ENCODE measurements around the gene RPS15. TPM values are rescaled to one million over a fixed set of nuclear protein-coding genes. Genes with fewer than 3 reads are reported as not detected.

The RPS15 gene
- total RNA-seq, 1 experiment from 2014 or later, result 1,696 TPM

- no TSS peak for BruUV-seq (replicated peaks)
- H3K9me3 ChIP-seq (ENCODE audit: low read depth, low read length, poor library complexity, severe bottlenecking), result no peaks in the 10 kb centered on the region
- POLR2A ChIA-PET (ENCODE audit: low non-redundant PET), result no interaction called here
- TF ChIP-seq EZH2 (IDR thresholded peaks at IDR 0.05; ENCODE audit: borderline replicate concordance, low read depth, low read length, poor library complexity, severe bottlenecking) (no peak), CTCF (conservative IDR thresholded peaks at IDR 0.05; ENCODE audit: low read depth, low read length) (no peak)
- peaks cover 26% of the 10 kb centered on the region for H3K4me1 ChIP-seq (ENCODE audit: insufficient read depth, low read length, poor library complexity, severe bottlenecking)
- H3K27ac ChIP-seq (ENCODE audit: low read depth, low read length, poor library complexity, severe bottlenecking), result peak overlapping the region; percentile 48
- DNase-seq (ENCODE audit: low spot score), result no peak
- no peaks in the 10 kb centered on the region for H3K36me3 ChIP-seq (ENCODE audit: insufficient read depth, low read length, poor library complexity, severe bottlenecking)
- intact Hi-C loops (cut with micrococcal nuclease; ENCODE audit: unreplicated experiment), result no loop called here
- CTCF ChIA-PET, result no interaction called here
- H3K27me3 ChIP-seq (replicated peaks; ENCODE audit: insufficient read depth, low read depth, low read length, poor library complexity), result no peaks in the 10 kb centered on the region
- peak overlapping the region; percentile 80 for H3K4me3 ChIP-seq (ENCODE audit: low read depth, low read length, poor library complexity, severe bottlenecking)
Observed at GRCh38 chr19:1400281-1401137, 37.7 kb upstream of the RPS15 start.

DNA sequence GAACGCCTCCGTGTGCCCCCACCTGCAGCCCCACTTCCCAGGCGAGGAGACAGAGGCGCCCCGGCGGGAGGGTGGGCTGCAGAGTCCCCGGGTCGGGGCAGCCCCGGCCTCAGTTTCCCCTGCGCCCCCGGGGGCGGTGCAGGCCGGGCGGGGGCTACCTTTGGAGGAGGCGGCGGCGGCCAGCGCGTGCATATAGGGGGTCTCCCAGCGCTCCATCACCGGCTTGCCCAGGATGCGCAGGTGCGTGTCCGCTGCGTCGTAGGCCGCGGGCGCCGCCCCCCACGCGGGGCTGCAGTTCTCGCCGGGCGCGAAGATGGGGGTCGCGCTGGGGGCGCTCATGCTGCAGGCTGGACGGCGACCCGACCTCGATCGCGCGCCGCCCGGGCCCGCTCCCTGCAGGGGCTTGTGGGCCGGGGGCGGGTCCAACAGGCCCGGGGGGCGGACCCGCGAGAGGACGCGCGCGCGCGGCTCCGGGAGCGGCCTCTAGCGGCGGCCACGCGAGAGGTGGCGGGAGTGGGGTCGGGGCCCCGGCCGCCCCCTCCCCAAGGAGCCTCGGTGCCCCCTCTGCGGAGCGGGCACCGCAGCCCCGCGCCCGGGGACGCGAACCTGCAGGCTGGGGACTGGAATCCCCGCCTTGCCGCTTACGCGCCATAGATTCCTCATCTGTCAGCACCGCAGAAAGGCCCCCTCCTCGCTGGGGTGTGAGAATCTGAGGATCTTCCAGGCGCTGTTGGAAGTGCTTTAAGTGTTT lies 36.9 kb upstream of the RPS15 start, which contains the start of gene GAMT:
GAMT (minus strand) TSS at position 405 of the 751 bp plus-strand sequence; CDS start at position 339, 66 bp downstream.
- DNase-seq (ENCODE audit: low spot score), result peak; percentile 68
- Histone ChIP-seq H3K27ac (ENCODE audit: low read depth, low read length, poor library complexity, severe bottlenecking) (peak within 1 kb of the TSS; percentile 48), H3K4me3 (ENCODE audit: low read depth, low read length, poor library complexity, severe bottlenecking) (peak within 1 kb of the TSS; percentile 80), H3K4me1 (ENCODE audit: insufficient read depth, low read length, poor library complexity, severe bottlenecking) (peaks cover 20% of the 10 kb centered on the region), H3K9me3 (ENCODE audit: low read depth, low read length, poor library complexity, severe bottlenecking) (no peaks in the 10 kb centered on the region), H3K36me3 (ENCODE audit: insufficient read depth, low read length, poor library complexity, severe bottlenecking) (no peaks in the 10 kb centered on the region), H3K27me3 (replicated peaks; ENCODE audit: insufficient read depth, low read depth, low read length, poor library complexity) (no peaks in the 10 kb centered on the region)
- ChIA-PET POLR2A (ENCODE audit: low non-redundant PET) (no interaction called here), CTCF (no interaction called here)
- no TSS peak for BruUV-seq (replicated peaks)
- TF ChIP-seq CTCF (conservative IDR thresholded peaks at IDR 0.05; ENCODE audit: low read depth, low read length) (peak; percentile 46; the same call in 1 of the 2 replicates), EZH2 (IDR thresholded peaks at IDR 0.05; ENCODE audit: borderline replicate concordance, low read depth, low read length, poor library complexity, severe bottlenecking) (no peak)
- intact Hi-C loops (cut with micrococcal nuclease; ENCODE audit: unreplicated experiment), result no loop called here

DNA sequence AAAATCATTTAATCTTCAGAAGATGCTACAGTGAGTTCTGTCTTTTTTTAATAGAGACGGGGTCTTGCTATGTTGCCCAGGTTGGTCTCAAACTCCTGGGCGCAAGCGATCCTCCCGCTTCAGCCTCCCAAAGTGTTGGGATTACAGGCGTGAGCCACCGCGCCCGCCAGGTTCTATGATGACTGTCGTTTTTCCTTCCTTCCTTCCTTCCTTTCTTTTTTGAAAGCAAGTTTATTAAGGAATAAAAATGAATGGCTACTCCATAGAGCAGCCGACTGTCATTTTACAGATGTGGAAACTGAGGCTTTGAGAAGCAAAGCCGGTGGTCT lies 36.3 kb upstream of the RPS15 start:
- CTCF ChIA-PET, result no interaction called here
- BruUV-seq (replicated peaks), result no TSS peak
- no peak for DNase-seq (ENCODE audit: low spot score)
- H3K27me3 ChIP-seq (replicated peaks; ENCODE audit: insufficient read depth, low read depth, low read length, poor library complexity), result no peaks in the 10 kb centered on the region
- intact Hi-C loops (cut with micrococcal nuclease; ENCODE audit: unreplicated experiment), result no loop called here
- H3K9me3 ChIP-seq (ENCODE audit: low read depth, low read length, poor library complexity, severe bottlenecking), result no peaks in the 10 kb centered on the region
- H3K27ac ChIP-seq (ENCODE audit: low read depth, low read length, poor library complexity, severe bottlenecking), result peak overlapping the region; percentile 42
- H3K4me1 ChIP-seq (ENCODE audit: insufficient read depth, low read length, poor library complexity, severe bottlenecking), result peaks cover 20% of the 10 kb centered on the region
- H3K4me3 ChIP-seq (ENCODE audit: low read depth, low read length, poor library complexity, severe bottlenecking), result peak overlapping the region; percentile 80
- no peak for TF ChIP-seq CTCF (conservative IDR thresholded peaks at IDR 0.05; ENCODE audit: low read depth, low read length)
- no peak for TF ChIP-seq EZH2 (IDR thresholded peaks at IDR 0.05; ENCODE audit: borderline replicate concordance, low read depth, low read length, poor library complexity, severe bottlenecking)
- H3K36me3 ChIP-seq (ENCODE audit: insufficient read depth, low read length, poor library complexity, severe bottlenecking), result no peaks in the 10 kb centered on the region
- POLR2A ChIA-PET (ENCODE audit: low non-redundant PET), result no interaction called here
